HEK293T (cell line): ENCODE measurements around the gene NVL.

ENCODE experiments used
- CTCF ChIA-PET: fragments of 350-600 bp; formaldehyde crosslinking; extraction: SDS; loops from one replicate; lab custom pipeline; 2021; ENCODE audit warnings: antibody characterized with exemption, inconsistent platforms; lab: Yijun Ruan, JAX
- POLR2A ChIA-PET: fragments of 350-600 bp; formaldehyde crosslinking; extraction: SDS; loops from one replicate; lab custom pipeline; 2020; ENCODE audit warnings: antibody characterized with exemption, inconsistent platforms; lab: Yijun Ruan, JAX
- DNase-seq: peaks from one replicate; pipeline ENCODE4 v3.0.0; 2012; ENCODE audit warnings: mixed read lengths; ENCODE audit errors: extremely low spot score
- ARNT ChIP-seq: fragments of 450-650 bp; IDR thresholded peaks from 2 replicates; pipeline ENCODE4 v1.6.1; 2017; ENCODE audit warnings: mild to moderate bottlenecking
- BHLHE40 ChIP-seq: fragments of 450-650 bp; IDR thresholded peaks from 2 replicates; pipeline ENCODE4 v1.6.1; 2016; ENCODE audit warnings: mild to moderate bottlenecking, moderate library complexity, borderline replicate concordance
- CTBP1 ChIP-seq: fragments of 450-650 bp; IDR thresholded peaks from 2 replicates; pipeline ENCODE4 v1.6.1; 2016; ENCODE audit warnings: borderline replicate concordance
- ELF4 ChIP-seq: fragments of 450-650 bp; IDR thresholded peaks from 2 replicates; pipeline ENCODE4 v1.6.1; 2017; ENCODE audit warnings: antibody characterized with exemption
- FOXA1 ChIP-seq: fragments of 450-650 bp; IDR thresholded peaks from 2 replicates; pipeline ENCODE4 v1.6.1; 2016; ENCODE audit warnings: mild to moderate bottlenecking
- FOXK2 ChIP-seq: fragments of 450-650 bp; IDR thresholded peaks from 2 replicates; pipeline ENCODE4 v1.6.1; 2016; ENCODE audit warnings: mild to moderate bottlenecking
- FOXM1 ChIP-seq: fragments of 450-650 bp; IDR thresholded peaks from 2 replicates; pipeline ENCODE4 v1.6.1; 2017; ENCODE audit warnings: mild to moderate bottlenecking, borderline replicate concordance
- HDGF ChIP-seq: fragments of 450-650 bp; IDR thresholded peaks from 2 replicates; pipeline ENCODE4 v1.6.1; 2017; ENCODE audit warnings: antibody characterized with exemption, borderline replicate concordance
- L3MBTL2 ChIP-seq: fragments of 450-650 bp; conservative IDR thresholded peaks from 2 replicates; pipeline ENCODE4 v1.6.1; 2016; ENCODE audit warnings: mild to moderate bottlenecking
- LEF1 ChIP-seq: fragments of 450-650 bp; IDR thresholded peaks from 2 replicates; pipeline ENCODE4 v1.6.1; 2017; ENCODE audit warnings: mild to moderate bottlenecking, borderline replicate concordance
- NFRKB ChIP-seq: fragments of 450-650 bp; IDR thresholded peaks from 2 replicates; pipeline ENCODE4 v1.6.1; 2016; ENCODE audit warnings: mild to moderate bottlenecking, moderate library complexity
- PKNOX1 ChIP-seq: fragments of 450-650 bp; IDR thresholded peaks from 2 replicates; pipeline ENCODE4 v1.6.1; 2016
- SP1 ChIP-seq: fragments of 450-650 bp; IDR thresholded peaks from 2 replicates; pipeline ENCODE4 v1.6.1; 2017
- SUZ12 ChIP-seq: fragments of 450-650 bp; IDR thresholded peaks from 2 replicates; pipeline ENCODE4 v1.6.1; 2016; ENCODE audit warnings: mild to moderate bottlenecking
- TARDBP ChIP-seq: fragments of 450-650 bp; IDR thresholded peaks from 2 replicates; pipeline ENCODE4 v1.6.1; 2016
- ZNF384 ChIP-seq: fragments of 450-650 bp; IDR thresholded peaks from 2 replicates; pipeline ENCODE4 v1.6.1; 2016

Gene NVL

GRCh38 chr1:224333309-224333926, 3.4 kb upstream of the NVL start:
- TF ChIP-seq LEF1 (no peak), ARNT (no peak), CTBP1 (0 out of 2 replicates have a peak, but pooled peaks have one; percentile 24)
- ChIA-PET CTCF (interaction anchor here (1.1 to 1.5 kb wide), 3 partner anchors 31 to 217 kb away, joined by 3 read pairs; no protein-coding TSS in a partner anchor), POLR2A (no interaction called here)
- peak; percentile 57 for DNase-seq

DNA sequence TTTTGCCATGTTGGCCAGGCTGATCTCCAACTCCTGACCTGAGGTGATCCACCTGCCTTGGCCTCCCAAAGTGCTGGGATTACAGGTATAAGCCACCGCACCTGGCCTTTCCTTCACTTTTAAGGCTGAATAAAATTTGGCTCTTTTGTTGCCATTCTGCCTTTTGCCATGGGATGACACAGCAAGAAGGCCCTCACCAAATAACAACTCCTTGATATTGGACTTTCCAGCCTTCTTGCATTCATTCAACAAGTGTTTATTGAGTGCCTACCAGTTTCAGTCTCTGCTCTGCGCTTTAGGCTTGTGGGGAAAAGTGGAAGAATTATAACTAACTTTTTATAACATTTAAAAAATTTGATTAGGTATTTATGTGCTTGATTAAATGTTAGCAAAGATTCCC, 1.9 kb upstream of the NVL start:
- POLR2A ChIA-PET, result no interaction called here
- no peak for TF ChIP-seq FOXK2
- no peak for TF ChIP-seq ZNF384
- TF ChIP-seq SUZ12, result no peak
- TF ChIP-seq CTBP1, result no peak
- TF ChIP-seq L3MBTL2, result no peak
- TF ChIP-seq HDGF, result no peak
- TF ChIP-seq FOXA1, result no peak
- no peak for DNase-seq
- CTCF ChIA-PET, result no interaction called here

GRCh38 chr1:224331326-224331725, 1.4 kb upstream of the NVL start:
- TF ChIP-seq ARNT, result no peak
- no peak for TF ChIP-seq HDGF
- TF ChIP-seq BHLHE40, result no peak
- no peak for TF ChIP-seq FOXA1
- no peak for TF ChIP-seq L3MBTL2
- no peak for TF ChIP-seq ZNF384
- no peak for TF ChIP-seq CTBP1
- TF ChIP-seq SUZ12, result no peak
- TF ChIP-seq NFRKB, result no peak
- TF ChIP-seq PKNOX1, result no peak
- no peak for TF ChIP-seq FOXM1
- TF ChIP-seq FOXK2, result no peak
- TF ChIP-seq SP1, result no peak
- no peak for TF ChIP-seq TARDBP
- TF ChIP-seq ELF4, result no peak
- TF ChIP-seq LEF1, result no peak
- CTCF ChIA-PET, result no interaction called here
- POLR2A ChIA-PET, result no interaction called here
- DNase-seq, result no peak

GRCh38 chr1:224329484-224329841, 509 bp downstream of the NVL start:
- TF ChIP-seq PKNOX1 (no peak), HDGF (no peak), LEF1 (no peak), NFRKB (no peak), SP1 (no peak), FOXK2 (no peak), SUZ12 (no peak), FOXA1 (no peak), FOXM1 (no peak), TARDBP (no peak)
- ChIA-PET CTCF (interaction anchor here (0.5 to 1.4 kb wide), 2 partner anchors 213 to 235 kb away, joined by 3 to 5 read pairs; no protein-coding TSS in a partner anchor), POLR2A (interaction anchor here (0.7 to 1.7 kb wide), 10 partner anchors 9 to 215 kb away, joined by 3 to 10 read pairs (median 4); partner anchors contain the start of genes DEGS1 and FBXO28)
- no peak for DNase-seq

DNA sequence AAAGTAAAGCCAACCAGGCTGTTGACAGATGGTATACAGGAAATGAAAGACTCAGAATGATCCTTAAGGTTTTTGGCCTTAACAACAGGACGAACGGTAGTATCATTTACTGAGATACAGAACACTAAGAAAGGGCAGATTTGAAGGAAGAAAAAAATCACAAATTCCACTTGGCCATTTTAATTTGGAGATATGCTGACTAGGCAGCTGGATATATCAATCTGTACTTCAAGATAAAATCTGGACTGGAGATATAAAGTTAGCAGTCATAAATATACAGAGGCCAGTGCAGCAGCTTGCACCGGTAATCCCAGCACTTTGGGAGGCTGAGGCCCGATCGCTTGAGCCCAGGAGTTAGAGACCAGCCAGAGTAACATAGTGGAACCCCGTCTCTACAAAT, 1.3 kb downstream of the NVL start:
- TF ChIP-seq CTBP1, result no peak
- no peak for TF ChIP-seq ARNT
- no peak for TF ChIP-seq SUZ12
- no peak for TF ChIP-seq HDGF
- TF ChIP-seq FOXM1, result no peak
- TF ChIP-seq FOXK2, result no peak
- no peak for TF ChIP-seq NFRKB
- TF ChIP-seq ZNF384, result no peak
- TF ChIP-seq BHLHE40, result no peak
- TF ChIP-seq SP1, result no peak
- POLR2A ChIA-PET, result interaction anchor here (0.7 to 1.6 kb wide), 3 partner anchors 8 to 146 kb away, joined by 3 to 8 read pairs (median 3); partner anchors contain the start of gene DEGS1
- CTCF ChIA-PET, result no interaction called here
- DNase-seq, result no peak

DNA sequence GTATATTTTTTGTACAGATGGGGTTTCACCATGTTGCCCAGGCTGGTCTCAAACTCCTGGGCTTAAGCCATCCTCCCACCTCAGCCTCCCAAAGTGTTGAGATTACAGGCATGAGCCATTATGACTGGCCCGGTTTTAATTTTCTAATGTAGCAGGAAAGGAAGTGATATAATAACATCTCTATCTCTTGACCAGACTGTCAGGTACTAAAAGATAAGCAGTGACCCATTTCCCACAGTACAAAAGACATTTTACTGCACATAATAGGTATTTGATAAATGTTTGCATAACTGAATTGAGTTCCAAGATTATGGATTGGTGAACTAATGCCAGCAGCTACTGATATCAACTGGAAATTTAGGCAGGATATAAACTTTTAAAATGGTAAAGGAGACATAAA, 4.0 kb downstream of the NVL start:
- TF ChIP-seq TARDBP (no peak), ELF4 (no peak), BHLHE40 (no peak), LEF1 (no peak), HDGF (no peak), ZNF384 (no peak), FOXK2 (no peak), NFRKB (no peak), FOXM1 (no peak), ARNT (no peak)
- CTCF ChIA-PET, result no interaction called here
- DNase-seq, result no peak
- POLR2A ChIA-PET, result no interaction called here

DNA sequence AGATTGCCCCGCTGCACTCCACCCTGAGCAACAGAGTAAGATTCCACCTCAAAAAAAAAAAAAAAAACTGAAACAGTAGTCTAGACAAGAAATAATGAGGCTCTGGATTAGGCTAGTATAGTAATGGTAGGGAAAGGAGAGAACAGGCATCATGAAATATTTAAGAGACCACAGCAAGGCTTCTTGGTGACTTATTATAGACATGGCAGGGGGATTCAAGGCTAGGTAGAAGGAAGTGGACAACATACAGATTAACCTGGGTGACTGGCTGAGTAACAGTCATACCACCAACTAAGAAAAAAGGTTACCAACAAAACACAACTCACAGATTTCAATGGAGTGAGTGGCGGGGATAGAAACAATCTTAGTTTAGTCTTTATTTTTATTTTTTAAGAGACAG, 8.3 kb downstream of the NVL start:
- no peak for TF ChIP-seq SUZ12
- TF ChIP-seq L3MBTL2, result no peak
- TF ChIP-seq ZNF384, result no peak
- no peak for TF ChIP-seq PKNOX1
- TF ChIP-seq FOXM1, result no peak
- no peak for TF ChIP-seq TARDBP
- TF ChIP-seq HDGF, result no peak
- TF ChIP-seq ELF4, result no peak
- TF ChIP-seq ARNT, result no peak
- no peak for TF ChIP-seq CTBP1
- TF ChIP-seq BHLHE40, result no peak
- no peak for TF ChIP-seq LEF1
- no peak for TF ChIP-seq NFRKB
- no peak for TF ChIP-seq FOXK2
- no peak for TF ChIP-seq SP1
- no peak for TF ChIP-seq FOXA1
- CTCF ChIA-PET, result interaction anchor here (0.7 kb wide), 1 partner anchor 1034 kb away, joined by 7 read pairs; no protein-coding TSS in a partner anchor
- DNase-seq, result no peak
- POLR2A ChIA-PET, result no interaction called here
